Measurements from ENCODE around the gene OR7A5. TPM values are rescaled to one million over a fixed set of nuclear protein-coding genes. Genes with fewer than 3 reads are reported as not detected.

OR7A5 gene
- total RNA-seq, 1 experiment from 2014 or later: not detected

GRCh38 chr19:14826006-14826405 lies 9.0 kb downstream of the OR7A5 start:
- Histone ChIP-seq H3K27ac (ENCODE audit: low read length) (no peak overlapping the region), H3K79me2 (ENCODE audit: low read length) (no peaks in the 10 kb centered on the region), H3K9ac (ENCODE audit: low read length) (no peak overlapping the region), H3K4me2 (ENCODE audit: low read length) (no peak overlapping the region; the same call in 1 of the 2 replicates), H3K9me2 (replicated peaks; ENCODE audit: low read length) (no peaks in the 10 kb centered on the region), H3K27me3 (ENCODE audit: low read length) (peaks cover 44% of the 10 kb centered on the region), H2AFZ (ENCODE audit: low read length) (no peak overlapping the region), H4K20me1 (ENCODE audit: low read length) (peaks cover 4% of the 10 kb centered on the region; the same call in 1 of the 2 replicates), H3K36me3 (ENCODE audit: low read depth, low read length) (no peaks in the 10 kb centered on the region), H3K4me1 (ENCODE audit: insufficient read depth, low read length) (peaks cover 13% of the 10 kb centered on the region), H3K9me3 (ENCODE audit: low read length) (no peaks in the 10 kb centered on the region), H3K4me3 (ENCODE audit: low read length) (no peak overlapping the region), H3F3A (ENCODE audit: low read length, unreplicated experiment) (peaks cover 4% of the 10 kb centered on the region)
- peak; percentile 94 for DNase-seq
- POLR2A ChIA-PET (ENCODE audit: unreplicated experiment): no interaction called here
- BruUV-seq (replicated peaks): no TSS peak
- CTCF ChIA-PET: no interaction called here
- intact Hi-C loops (cut with micrococcal nuclease): no loop called here
- TF ChIP-seq EZH2 (IDR thresholded peaks at IDR 0.05; ENCODE audit: low read length, unreplicated experiment): no peak
- TF ChIP-seq CTCF (conservative IDR thresholded peaks at IDR 0.05; ENCODE audit: low read depth, low read length): no peak
- no peak for TF ChIP-seq EZH2phosphoT487 (IDR thresholded peaks at IDR 0.05; ENCODE audit: borderline replicate concordance, low read length)
- peak; percentile 89 for ATAC-seq

- intact Hi-C loops (cut with micrococcal nuclease): no loop called here
- Histone ChIP-seq H3K9me2 (replicated peaks; ENCODE audit: low read length) (no peaks in the 10 kb centered on the region), H3F3A (ENCODE audit: low read length, unreplicated experiment) (peaks cover 4% of the 10 kb centered on the region), H3K4me3 (ENCODE audit: low read length) (no peak overlapping the region), H3K9me3 (ENCODE audit: low read length) (no peaks in the 10 kb centered on the region), H3K4me1 (ENCODE audit: insufficient read depth, low read length) (peaks cover 13% of the 10 kb centered on the region), H4K20me1 (ENCODE audit: low read length) (peaks cover 4% of the 10 kb centered on the region; the same call in 1 of the 2 replicates), H3K27ac (ENCODE audit: low read length) (no peak overlapping the region), H3K9ac (ENCODE audit: low read length) (no peak overlapping the region), H3K79me2 (ENCODE audit: low read length) (no peaks in the 10 kb centered on the region), H3K27me3 (ENCODE audit: low read length) (peaks cover 30% of the 10 kb centered on the region), H2AFZ (ENCODE audit: low read length) (no peak overlapping the region), H3K36me3 (ENCODE audit: low read depth, low read length) (no peaks in the 10 kb centered on the region), H3K4me2 (ENCODE audit: low read length) (no peak overlapping the region)
- CTCF ChIA-PET: no interaction called here
- POLR2A ChIA-PET (ENCODE audit: unreplicated experiment): no interaction called here
- no TSS peak for BruUV-seq (replicated peaks)
- no peak for TF ChIP-seq CTCF (conservative IDR thresholded peaks at IDR 0.05; ENCODE audit: low read depth, low read length)
- no peak for TF ChIP-seq EZH2phosphoT487 (IDR thresholded peaks at IDR 0.05; ENCODE audit: borderline replicate concordance, low read length)
- TF ChIP-seq EZH2 (IDR thresholded peaks at IDR 0.05; ENCODE audit: low read length, unreplicated experiment): no peak
- ATAC-seq (no peak), DNase-seq (no peak)
These were observed 13.0 kb downstream of the OR7A5 start for GRCh38 chr19:14821937-14822336.

- ATAC-seq (no peak), DNase-seq (no peak)
- no peak for TF ChIP-seq EZH2 (IDR thresholded peaks at IDR 0.05; ENCODE audit: low read length, unreplicated experiment)
- TF ChIP-seq EZH2phosphoT487 (IDR thresholded peaks at IDR 0.05; ENCODE audit: borderline replicate concordance, low read length): no peak
- no peak for TF ChIP-seq CTCF (conservative IDR thresholded peaks at IDR 0.05; ENCODE audit: low read depth, low read length)
- no peak overlapping the region for H3K27ac ChIP-seq (ENCODE audit: low read length)
- H3K36me3 ChIP-seq (ENCODE audit: low read depth, low read length): no peaks in the 10 kb centered on the region
- H3K79me2 ChIP-seq (ENCODE audit: low read length): no peaks in the 10 kb centered on the region
- peaks cover 30% of the 10 kb centered on the region for H3K27me3 ChIP-seq (ENCODE audit: low read length)
- no peaks in the 10 kb centered on the region for H3K4me1 ChIP-seq (ENCODE audit: insufficient read depth, low read length)
- H4K20me1 ChIP-seq (ENCODE audit: low read length): no peaks in the 10 kb centered on the region
- no TSS peak for BruUV-seq (replicated peaks)
- H3K9me2 ChIP-seq (replicated peaks; ENCODE audit: low read length): no peaks in the 10 kb centered on the region
- ChIA-PET POLR2A (ENCODE audit: unreplicated experiment) (no interaction called here), CTCF (no interaction called here)
- intact Hi-C loops (cut with micrococcal nuclease): no loop called here
- H3K9me3 ChIP-seq (ENCODE audit: low read length): no peaks in the 10 kb centered on the region
- H3F3A ChIP-seq (ENCODE audit: low read length, unreplicated experiment): no peaks in the 10 kb centered on the region
- no peak overlapping the region for H3K4me3 ChIP-seq (ENCODE audit: low read length)
- no peak overlapping the region for H2AFZ ChIP-seq (ENCODE audit: low read length)
- H3K9ac ChIP-seq (ENCODE audit: low read length): no peak overlapping the region
- no peak overlapping the region for H3K4me2 ChIP-seq (ENCODE audit: low read length)
These were observed 16.4 kb downstream of the OR7A5 start for GRCh38 chr19:14818588-14818987.
